Stomach (tissue), 4 donors: ENCODE measurements around the gene RPUSD3.

Source experiments
- EP300 ChIP-seq: sonication (generic); formaldehyde crosslinking; IDR thresholded peaks from one replicate; pipeline ENCODE4 v1.6.1; 2017; ENCODE audit warnings: antibody characterized with exemption
- POLR2A ChIP-seq, 4 donors: fragments of 450-650 bp; IDR thresholded peaks; one replicate each; pipeline ENCODE4 v1.6.1; 2016; ENCODE audit warnings: antibody characterized with exemption in 4 of 4, control low read depth in 2 of 4, mild to moderate bottlenecking in 1 of 4, moderate library complexity in 1 of 4
- TF ChIP-seq, protein P1 (sequence below), 7 experiments: fragments of 450-650 bp in 4 of 7; fragments of 200-600 bp in 3 of 7; sonication (generic) in 3 of 7; IDR thresholded peaks; one replicate each; pipeline ENCODE4 v1.5.1; 2016 to 2019; ENCODE audit warnings: antibody characterized with exemption in 7 of 7, control low read depth in 2 of 7, mild to moderate bottlenecking in 1 of 7

GRCh38 chr3:9826815-9827573, 16.8 kb downstream of the RPUSD3 start:
- TF ChIP-seq EP300, result no peak
- TF ChIP-seq, protein P1, sequence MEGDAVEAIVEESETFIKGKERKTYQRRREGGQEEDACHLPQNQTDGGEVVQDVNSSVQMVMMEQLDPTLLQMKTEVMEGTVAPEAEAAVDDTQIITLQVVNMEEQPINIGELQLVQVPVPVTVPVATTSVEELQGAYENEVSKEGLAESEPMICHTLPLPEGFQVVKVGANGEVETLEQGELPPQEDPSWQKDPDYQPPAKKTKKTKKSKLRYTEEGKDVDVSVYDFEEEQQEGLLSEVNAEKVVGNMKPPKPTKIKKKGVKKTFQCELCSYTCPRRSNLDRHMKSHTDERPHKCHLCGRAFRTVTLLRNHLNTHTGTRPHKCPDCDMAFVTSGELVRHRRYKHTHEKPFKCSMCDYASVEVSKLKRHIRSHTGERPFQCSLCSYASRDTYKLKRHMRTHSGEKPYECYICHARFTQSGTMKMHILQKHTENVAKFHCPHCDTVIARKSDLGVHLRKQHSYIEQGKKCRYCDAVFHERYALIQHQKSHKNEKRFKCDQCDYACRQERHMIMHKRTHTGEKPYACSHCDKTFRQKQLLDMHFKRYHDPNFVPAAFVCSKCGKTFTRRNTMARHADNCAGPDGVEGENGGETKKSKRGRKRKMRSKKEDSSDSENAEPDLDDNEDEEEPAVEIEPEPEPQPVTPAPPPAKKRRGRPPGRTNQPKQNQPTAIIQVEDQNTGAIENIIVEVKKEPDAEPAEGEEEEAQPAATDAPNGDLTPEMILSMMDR (IDR thresholded peaks at IDR 0.05), result peak in 1 of 7 experiments; percentile 15
- no peak for TF ChIP-seq POLR2A (IDR thresholded peaks at IDR 0.05)
